Measurements from ENCODE around the gene DCUN1D3.

DNA sequence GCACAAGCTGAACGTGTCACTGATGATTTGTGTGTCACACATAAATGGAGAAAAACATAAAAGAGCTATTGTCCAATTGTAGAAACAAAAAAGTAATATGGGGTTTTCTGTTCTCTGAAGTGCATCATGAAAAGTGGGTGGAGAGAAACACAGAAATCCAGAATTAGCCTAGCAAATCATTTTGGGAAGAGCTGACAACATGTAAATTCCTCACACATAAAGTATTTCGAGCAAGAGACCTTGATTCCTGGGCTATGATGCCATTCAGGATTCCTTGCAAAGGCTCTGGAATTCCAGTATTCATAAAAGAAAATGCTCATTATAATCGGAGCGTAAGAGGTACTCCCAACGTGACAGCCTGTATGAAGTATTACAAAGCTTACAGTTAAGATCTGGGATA, 1.1 kb downstream of the DCUN1D3 start:
- TF ChIP-seq POLR2A (IDR thresholded peaks at IDR 0.05): no peak
- TF ChIP-seq, protein P1, sequence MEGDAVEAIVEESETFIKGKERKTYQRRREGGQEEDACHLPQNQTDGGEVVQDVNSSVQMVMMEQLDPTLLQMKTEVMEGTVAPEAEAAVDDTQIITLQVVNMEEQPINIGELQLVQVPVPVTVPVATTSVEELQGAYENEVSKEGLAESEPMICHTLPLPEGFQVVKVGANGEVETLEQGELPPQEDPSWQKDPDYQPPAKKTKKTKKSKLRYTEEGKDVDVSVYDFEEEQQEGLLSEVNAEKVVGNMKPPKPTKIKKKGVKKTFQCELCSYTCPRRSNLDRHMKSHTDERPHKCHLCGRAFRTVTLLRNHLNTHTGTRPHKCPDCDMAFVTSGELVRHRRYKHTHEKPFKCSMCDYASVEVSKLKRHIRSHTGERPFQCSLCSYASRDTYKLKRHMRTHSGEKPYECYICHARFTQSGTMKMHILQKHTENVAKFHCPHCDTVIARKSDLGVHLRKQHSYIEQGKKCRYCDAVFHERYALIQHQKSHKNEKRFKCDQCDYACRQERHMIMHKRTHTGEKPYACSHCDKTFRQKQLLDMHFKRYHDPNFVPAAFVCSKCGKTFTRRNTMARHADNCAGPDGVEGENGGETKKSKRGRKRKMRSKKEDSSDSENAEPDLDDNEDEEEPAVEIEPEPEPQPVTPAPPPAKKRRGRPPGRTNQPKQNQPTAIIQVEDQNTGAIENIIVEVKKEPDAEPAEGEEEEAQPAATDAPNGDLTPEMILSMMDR (IDR thresholded peaks at IDR 0.05): no peak
- TF ChIP-seq POLR2AphosphoS5 (IDR thresholded peaks at IDR 0.05): peak in 1 of 3 donors; percentile 27
